SK-N-MC (cell line): ENCODE data around the gene WNT5B.
A peak's percentile ranks its signal among the peaks of the same experiment; 100 is the strongest.
"Not testable (repeated sequence)": the region's sequence is repeated elsewhere in the genome, so short reads cannot be mapped to it uniquely, and the experiment has no call there.

Source experiments
- DNase-seq: peaks from one replicate; pipeline ENCODE4 v3.0.0-alpha.2; 2011; ENCODE audit warnings: low read depth, low spot score
- H3K27ac ChIP-seq: fragments of 200-600 bp; sonication (generic); 2 replicates; pipeline ENCODE4 v1.5.1; 2016; ENCODE audit warnings: mixed run types
- H3K36me3 ChIP-seq: fragments of 200-600 bp; sonication (generic); 2 replicates; pipeline ENCODE4 v1.6.1; 2017; ENCODE audit warnings: antibody characterized with exemption, low read length, mixed read lengths; ENCODE audit not compliant: insufficient read depth
- H3K4me3 ChIP-seq: fragments of 200-600 bp; sonication (generic); 2 replicates; pipeline ENCODE4 v1.5.1; 2016
- H3K9ac ChIP-seq: fragments of 200-600 bp; sonication (generic); 2 replicates; pipeline ENCODE4 v1.8.0; 2017; ENCODE audit warnings: mixed run types, mixed read lengths; ENCODE audit not compliant: insufficient read length
- H3K9me3 ChIP-seq: fragments of 200-600 bp; sonication (generic); 2 replicates; pipeline ENCODE4 v1.6.1; 2017; ENCODE audit warnings: low read depth, mild to moderate bottlenecking, antibody characterized with exemption, low read length, moderate library complexity, mixed read lengths
- EZH2 ChIP-seq: fragments of 200-600 bp; sonication (generic); IDR thresholded peaks from one replicate; pipeline ENCODE4 v1.6.1; 2017; ENCODE audit warnings: antibody characterized with exemption
- FOXP2 ChIP-seq: optimal IDR thresholded peaks from 2 replicates; pipeline ENCODE3; 2011; ENCODE audit warnings: mild to moderate bottlenecking, moderate library complexity; ENCODE audit not compliant: insufficient read depth; ENCODE audit errors: extremely low read length, control extremely low read depth
- POLR2AphosphoS5 ChIP-seq: IDR thresholded peaks from 2 replicates; pipeline ENCODE4 v1.6.1; 2012; ENCODE audit warnings: mild to moderate bottlenecking, low read depth, low read length, borderline replicate concordance

Gene WNT5B

DNA sequence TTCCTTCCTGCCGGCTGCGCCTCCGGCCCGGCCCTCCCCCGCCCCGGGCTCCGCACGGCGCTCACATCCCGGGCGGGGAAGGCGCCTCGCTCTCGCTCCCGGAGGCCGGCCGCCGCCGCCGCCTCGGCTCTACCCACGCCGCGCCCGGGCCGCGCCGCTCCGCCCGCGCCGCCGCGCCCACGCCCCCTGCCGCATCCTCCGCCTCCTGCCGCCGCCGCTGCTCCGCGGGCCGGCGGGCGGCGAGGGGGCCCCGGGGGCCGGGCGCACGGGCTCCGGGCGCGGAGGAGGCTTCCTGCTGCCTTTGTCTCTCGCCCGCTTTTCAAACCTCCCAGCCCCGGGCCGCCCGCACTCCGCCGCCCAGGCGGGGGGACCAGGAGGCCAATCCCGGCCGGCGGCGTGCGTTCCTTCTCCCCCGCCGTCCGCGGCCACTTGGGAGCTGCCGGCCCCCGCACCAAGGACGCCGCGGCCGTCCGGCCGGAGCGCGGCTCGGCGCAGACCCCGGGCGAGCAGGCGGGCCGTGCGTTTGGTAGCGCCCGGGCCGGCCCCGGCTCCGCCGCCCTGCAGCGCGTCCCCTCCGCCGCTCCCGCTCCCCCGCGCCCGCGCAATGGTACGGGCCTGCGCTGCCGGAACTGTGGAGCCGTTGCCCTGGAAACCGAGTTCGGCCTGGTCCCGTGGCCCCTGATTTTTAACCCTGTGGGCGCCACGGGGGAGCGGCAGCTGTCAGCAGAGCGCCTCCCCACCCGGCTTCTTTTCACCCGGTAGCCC, 34.6 kb upstream of the WNT5B start, which contains the start of gene FBXL14:
TSS of gene FBXL14 (minus strand) at position 321 of the 765 bp plus-strand sequence. CDS start 515 bp downstream, outside the sequence.
- H3K9me3 ChIP-seq, result no peaks in the 10 kb centered on the region
- TF ChIP-seq FOXP2 (no peak), POLR2AphosphoS5 (peak; percentile 46; the same call in 1 of the 2 replicates), EZH2 (no peak)
- H3K4me3 ChIP-seq, result peak within 1 kb of the TSS; percentile 81
- H3K36me3 ChIP-seq, result no peaks in the 10 kb centered on the region; the same call in 1 of the 2 replicates
- no peak within 1 kb of the TSS; the same call in 1 of the 2 replicates for H3K27ac ChIP-seq
- no peak for DNase-seq
- peak within 1 kb of the TSS; percentile 66 for H3K9ac ChIP-seq

DNA sequence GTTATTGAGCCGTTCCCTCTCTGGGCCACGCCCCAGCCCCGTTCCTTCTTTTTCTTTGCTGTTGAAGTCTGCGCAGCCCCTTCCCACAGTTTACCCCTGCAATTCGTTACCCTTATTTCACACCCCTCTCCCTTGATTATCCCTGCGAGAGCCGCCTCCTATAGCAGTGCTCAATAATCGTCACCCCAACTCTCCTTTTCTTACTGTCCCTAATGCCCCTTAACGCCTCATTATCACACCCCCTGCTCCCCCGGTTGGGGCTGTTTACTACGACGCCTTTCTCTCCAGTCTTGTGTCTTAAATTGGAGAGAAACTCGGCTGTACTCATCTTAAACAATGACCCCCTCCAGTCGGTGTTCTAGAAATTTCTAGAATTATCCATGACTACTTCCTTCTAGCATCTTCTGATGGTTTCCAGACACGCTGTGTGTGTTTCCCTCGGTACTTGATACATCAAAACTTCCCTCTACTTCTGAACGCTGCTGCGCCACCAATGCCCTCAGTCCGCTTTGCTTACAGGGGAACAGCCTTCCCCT, 33.9 kb upstream of the WNT5B start:
- H3K9ac ChIP-seq, result peak overlapping the region; percentile 57
- TF ChIP-seq POLR2AphosphoS5 (no peak), FOXP2 (no peak), EZH2 (no peak)
- H3K36me3 ChIP-seq, result no peaks in the 10 kb centered on the region; the same call in 1 of the 2 replicates
- DNase-seq, result no peak
- no peaks in the 10 kb centered on the region for H3K9me3 ChIP-seq
- H3K4me3 ChIP-seq, result peak overlapping the region; percentile 80
- H3K27ac ChIP-seq, result no peak overlapping the region

DNA sequence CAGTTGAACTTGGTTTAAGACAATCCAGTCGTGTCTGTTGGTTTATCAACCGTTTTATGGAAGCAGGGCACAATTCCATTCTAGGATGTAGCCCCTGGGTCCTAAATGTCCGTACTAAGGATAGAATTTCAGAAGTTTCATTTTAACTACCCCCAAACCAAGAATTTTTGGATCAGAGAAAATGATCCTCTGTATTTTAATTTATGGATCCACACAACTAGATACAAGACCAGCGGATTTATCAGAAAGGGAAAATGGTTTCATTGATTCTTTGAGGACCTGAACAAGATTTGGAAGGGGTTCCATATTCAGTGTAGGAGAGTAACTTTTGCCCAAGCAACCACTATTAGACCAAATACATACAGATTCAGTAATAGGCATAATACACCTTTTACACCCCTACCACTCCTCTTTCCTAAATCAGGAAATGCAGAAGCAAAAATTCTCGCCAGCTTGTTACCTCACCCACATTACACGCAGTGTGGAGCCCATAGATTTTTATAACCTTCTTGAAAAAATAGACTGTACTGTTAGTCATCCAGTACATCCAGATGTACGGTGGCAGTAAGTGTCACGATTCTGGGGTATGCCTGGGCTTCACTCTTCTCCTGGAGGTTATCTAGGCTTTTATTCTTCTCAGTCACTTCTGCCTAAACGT, 33.2 kb upstream of the WNT5B start:
- TF ChIP-seq FOXP2 (no peak), EZH2 (no peak), POLR2AphosphoS5 (no peak)
- H3K27ac ChIP-seq, result no peak overlapping the region
- H3K36me3 ChIP-seq, result no peaks in the 10 kb centered on the region; the same call in 1 of the 2 replicates
- H3K9me3 ChIP-seq, result no peaks in the 10 kb centered on the region
- H3K4me3 ChIP-seq, result no peak overlapping the region
- DNase-seq, result no peak
- no peak overlapping the region for H3K9ac ChIP-seq

- no peak for DNase-seq
- Histone ChIP-seq H3K4me3 (no peak overlapping the region), H3K27ac (no peak overlapping the region), H3K9me3 (no peaks in the 10 kb centered on the region), H3K36me3 (no peaks in the 10 kb centered on the region), H3K9ac (no peak overlapping the region)
- no peak for TF ChIP-seq FOXP2
- no peak for TF ChIP-seq POLR2AphosphoS5
- TF ChIP-seq EZH2, result no peak
These were observed 30.3 kb upstream of the WNT5B start for GRCh38 chr12:1598757-1599156.

DNA sequence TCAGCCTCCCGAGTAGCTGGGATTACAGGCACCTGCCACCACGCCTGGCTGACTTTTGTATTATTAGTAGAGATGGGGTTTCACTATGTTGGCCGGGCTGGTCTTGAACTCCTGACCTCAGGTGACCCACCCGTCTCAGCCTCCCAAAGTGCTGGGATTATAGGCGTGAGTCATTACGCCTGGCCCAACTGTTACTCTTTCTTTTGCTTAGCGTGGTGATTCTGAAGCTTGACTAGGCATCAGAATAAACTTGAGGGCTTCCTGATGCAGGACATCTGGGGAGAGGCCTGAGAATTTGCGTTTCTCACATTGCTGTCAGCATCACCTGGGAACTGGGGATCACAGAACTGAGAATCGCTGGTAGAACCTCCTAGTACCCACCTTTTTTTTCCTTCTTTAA, 26.3 kb upstream of the WNT5B start:
- H3K36me3 ChIP-seq, DNase-seq, H3K9ac ChIP-seq, H3K27ac ChIP-seq, H3K9me3 ChIP-seq, H3K4me3 ChIP-seq: not testable (repeated sequence)

DNA sequence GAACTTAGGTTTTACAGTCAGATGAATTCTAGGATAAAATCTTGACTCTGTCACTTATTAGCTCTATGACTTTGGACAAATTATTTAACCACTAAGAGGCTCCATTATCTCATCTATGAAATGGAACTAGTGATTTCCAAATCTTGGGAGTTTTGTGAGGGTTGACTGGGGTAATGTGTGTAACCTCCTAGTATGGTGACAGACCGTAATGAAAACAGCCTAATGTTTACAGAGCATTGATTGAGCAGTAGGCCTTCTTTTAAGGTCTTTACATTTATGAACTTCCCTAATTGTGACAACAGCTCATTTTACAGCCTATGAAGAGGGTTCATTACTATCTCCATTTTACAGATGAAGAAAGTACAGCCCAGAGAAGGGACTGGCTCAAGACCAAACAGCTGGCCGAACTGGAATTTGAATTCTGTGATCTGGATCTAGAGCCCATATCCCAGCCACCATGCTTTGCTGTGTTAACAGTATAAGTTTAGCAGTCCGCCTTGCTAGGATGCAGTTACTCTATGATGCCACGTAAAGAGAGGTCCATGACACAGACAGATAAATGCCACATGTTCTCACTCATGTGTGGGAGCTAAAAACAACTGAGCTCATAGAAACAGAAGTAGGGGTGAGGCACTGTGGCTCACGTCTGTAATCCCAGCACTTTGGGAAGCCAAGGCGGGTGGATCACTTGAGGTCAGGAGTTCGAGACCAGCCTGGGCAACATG, 25.6 kb upstream of the WNT5B start:
- no peak for TF ChIP-seq FOXP2
- no peak overlapping the region for H3K27ac ChIP-seq
- H3K9me3 ChIP-seq, result no peaks in the 10 kb centered on the region
- no peak overlapping the region for H3K9ac ChIP-seq
- H3K4me3 ChIP-seq, result no peak overlapping the region
- DNase-seq, result no peak
- no peaks in the 10 kb centered on the region for H3K36me3 ChIP-seq

- Histone ChIP-seq H3K4me3 (no peak overlapping the region), H3K27ac (no peak overlapping the region)
- no peak for DNase-seq
These were observed 24.6 kb upstream of the WNT5B start for GRCh38 chr12:1604464-1604863.

More at GRCh38 chr12:1604464-1604863, 24.6 kb upstream of the WNT5B start:
- TF ChIP-seq FOXP2, result no peak
- no peak for TF ChIP-seq POLR2AphosphoS5
- Histone ChIP-seq H3K9me3 (no peaks in the 10 kb centered on the region), H3K36me3 (no peaks in the 10 kb centered on the region), H3K9ac (no peak overlapping the region)
